ENCODE results near the gene C11orf54. TPM values are rescaled to one million over a fixed set of nuclear protein-coding genes. Genes with fewer than 3 reads are reported as not detected.

C11orf54 gene
- total RNA-seq = 10 to 100 TPM; 14.9 to 16.8 TPM
- polyA plus RNA-seq = 18.6 TPM

DNA sequence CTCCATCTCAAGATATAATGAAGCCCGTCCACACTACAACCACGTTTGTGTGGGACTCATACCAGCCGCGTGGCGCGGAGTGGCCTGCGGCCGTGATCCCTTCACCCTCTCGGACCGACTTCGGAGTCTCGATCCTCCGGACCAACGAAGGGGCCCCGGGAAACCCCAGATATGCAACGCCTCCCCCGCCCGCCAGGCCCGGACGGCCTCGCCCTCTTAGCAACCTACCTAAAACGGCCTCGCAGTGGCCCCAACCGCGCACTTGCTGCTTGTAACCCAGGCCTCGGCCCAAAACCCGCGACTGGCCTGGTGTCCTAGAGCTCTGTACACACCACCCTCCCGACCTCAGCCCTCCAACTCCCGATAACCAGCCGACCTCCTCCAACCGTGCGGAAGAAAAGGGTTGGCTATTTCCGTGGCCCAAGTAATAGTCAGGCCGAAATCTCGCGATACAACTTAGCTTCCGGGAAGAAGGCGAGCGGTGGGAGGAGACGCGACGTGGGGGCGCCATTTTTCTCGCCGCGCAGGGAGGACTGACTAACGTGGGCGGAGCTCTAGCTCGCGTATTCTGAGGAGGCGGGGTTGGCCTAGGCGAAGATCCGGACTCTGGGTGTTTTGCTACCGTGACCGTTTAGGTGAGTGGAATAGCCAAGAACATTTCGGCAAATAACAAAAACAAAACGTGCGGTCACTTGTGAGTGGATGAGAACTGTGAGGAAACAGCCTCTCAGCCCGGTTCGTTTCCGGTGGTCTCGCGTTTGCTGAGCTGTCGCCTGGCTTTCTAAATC is at the start of gene C11orf54, which contains the start of gene TAF1D:
TSS of gene C11orf54 (plus strand) at position 579 of the 788 bp plus-strand sequence. CDS start 5,722 bp downstream, outside the sequence.
TSS of gene TAF1D (minus strand) at position 402 of the 788 bp plus-strand sequence. CDS start 2,191 bp downstream, outside the sequence.
- Mint-ChIP-seq H3K27me3 (peaks cover 0 to 5% of the 10 kb centered on the region in 2 donors), H3K9me3 (peaks cover 0 to 1% (median 0%) of the 10 kb centered on the region in 5 donors), H3K27ac (peak within 1 kb of the TSS; percentile 90 to 100 (median 100)), H3K36me3 (peaks cover 0 to 60% (median 13%) of the 10 kb centered on the region in 3 donors), H3K4me3 (peak within 1 kb of the TSS; percentile 98 to 100 (median 100)), H3K4me1 (peaks cover 65 to 78% (median 73%) of the 10 kb centered on the region in 3 donors)
- POLR2A ChIA-PET = interaction anchor here (0.7 to 4.6 kb wide), 14 partner anchors 10 to 1490 kb away, joined by 3 to 93 read pairs (median 4); partner anchors contain the start of genes CEP295, FUT4, MED17 and PANX1
- DNase-seq = peak; percentile 95 to 98 (median 96)
- Histone ChIP-seq H3K9me3 (ENCODE audit: low read length) (no peaks in the 10 kb centered on the region), H3K27ac (ENCODE audit: low read depth, low read length) (peak within 1 kb of the TSS; percentile 94), H3K27me3 (ENCODE audit: insufficient read depth, low read length, poor library complexity, severe bottlenecking) (no peaks in the 10 kb centered on the region), H3K4me1 (ENCODE audit: insufficient read depth, low read length) (peaks cover 52% of the 10 kb centered on the region), H3K36me3 (ENCODE audit: insufficient read depth, low read length) (peaks cover 28% of the 10 kb centered on the region), H3K4me3 (ENCODE audit: low read length) (peak within 1 kb of the TSS; percentile 95)
- CTCF ChIA-PET = interaction anchor here (0.6 to 3.7 kb wide), 3 partner anchors 10 to 52 kb away, joined by 3 to 32 read pairs (median 4); partner anchors contain the start of gene MED17

DNA sequence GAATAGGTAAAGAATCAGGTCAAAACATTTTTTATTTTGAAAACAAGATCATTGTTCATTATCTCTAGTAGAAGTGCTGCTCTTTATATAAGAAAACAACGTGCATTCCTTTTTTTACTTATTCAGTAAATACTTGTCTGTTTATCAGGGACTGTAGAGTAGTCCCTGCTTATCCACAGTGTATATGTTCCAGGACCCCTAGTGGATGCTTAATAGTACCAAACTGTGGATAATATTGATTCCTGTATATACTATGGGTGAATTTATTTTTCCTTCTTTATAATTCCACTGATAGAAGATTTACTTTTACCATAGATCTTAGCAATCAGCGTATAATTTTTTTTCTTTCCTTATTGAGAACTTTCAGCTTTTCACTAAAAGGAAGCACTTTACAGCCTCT is 47.4 kb upstream of the C11orf54 start:
- Histone ChIP-seq H3K27me3 (ENCODE audit: insufficient read depth, low read length, poor library complexity, severe bottlenecking) (no peaks in the 10 kb centered on the region), H3K4me3 (ENCODE audit: low read length) (no peak overlapping the region), H3K9me3 (ENCODE audit: low read length) (no peaks in the 10 kb centered on the region), H3K4me1 (ENCODE audit: insufficient read depth, low read length) (no peaks in the 10 kb centered on the region), H3K27ac (ENCODE audit: low read depth, low read length) (no peak overlapping the region), H3K36me3 (ENCODE audit: insufficient read depth, low read length) (peaks cover 33% of the 10 kb centered on the region)
- Mint-ChIP-seq H3K36me3 (peaks cover 35 to 78% (median 41%) of the 10 kb centered on the region in 3 donors), H3K4me1 (peaks cover 0 to 7% (median 0%) of the 10 kb centered on the region in 3 donors), H3K27ac (peak overlapping the region in 1 of 8 donors; percentile 29), H3K4me3 (no peak overlapping the region), H3K9me3 (no peaks in the 10 kb centered on the region), H3K27me3 (no peaks in the 10 kb centered on the region)
- CTCF ChIA-PET = no interaction called here
- POLR2A ChIA-PET = no interaction called here
- no peak for DNase-seq

DNA sequence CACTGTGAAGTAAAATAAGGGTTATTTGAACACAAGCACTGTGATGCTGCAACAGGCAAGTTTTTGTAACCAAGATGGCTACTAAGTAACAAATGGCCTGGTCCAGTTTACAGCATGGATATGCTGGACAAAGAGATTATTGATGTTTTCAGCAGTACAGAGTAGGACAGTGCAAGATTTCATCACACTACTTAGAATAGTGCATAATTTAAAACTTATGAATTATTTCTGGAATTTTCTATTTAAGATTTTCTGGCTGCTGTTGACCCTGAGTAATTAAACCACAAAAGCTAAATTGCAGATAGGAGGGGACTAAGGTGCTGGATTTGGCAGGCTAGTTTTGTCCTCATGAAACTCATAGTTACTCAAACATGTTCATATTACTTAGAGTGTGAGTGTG is 46.9 kb upstream of the C11orf54 start:
- Histone ChIP-seq H3K27ac (ENCODE audit: low read depth, low read length) (no peak overlapping the region), H3K9me3 (ENCODE audit: low read length) (no peaks in the 10 kb centered on the region), H3K4me3 (ENCODE audit: low read length) (no peak overlapping the region), H3K4me1 (ENCODE audit: insufficient read depth, low read length) (no peaks in the 10 kb centered on the region), H3K36me3 (ENCODE audit: insufficient read depth, low read length) (peaks cover 33% of the 10 kb centered on the region), H3K27me3 (ENCODE audit: insufficient read depth, low read length, poor library complexity, severe bottlenecking) (no peaks in the 10 kb centered on the region)
- no peaks in the 10 kb centered on the region for H3K27me3 Mint-ChIP-seq
- peak overlapping the region in 3 of 8 donors; percentile 6 to 29 (median 28) for H3K27ac Mint-ChIP-seq
- no peak overlapping the region for H3K4me3 Mint-ChIP-seq
- no peaks in the 10 kb centered on the region for H3K9me3 Mint-ChIP-seq
- peaks cover 0 to 3% (median 0%) of the 10 kb centered on the region in 3 donors for H3K4me1 Mint-ChIP-seq
- no peak for DNase-seq
- H3K36me3 Mint-ChIP-seq = peaks cover 35 to 78% (median 42%) of the 10 kb centered on the region in 3 donors
- ChIA-PET CTCF (no interaction called here), POLR2A (no interaction called here)

DNA sequence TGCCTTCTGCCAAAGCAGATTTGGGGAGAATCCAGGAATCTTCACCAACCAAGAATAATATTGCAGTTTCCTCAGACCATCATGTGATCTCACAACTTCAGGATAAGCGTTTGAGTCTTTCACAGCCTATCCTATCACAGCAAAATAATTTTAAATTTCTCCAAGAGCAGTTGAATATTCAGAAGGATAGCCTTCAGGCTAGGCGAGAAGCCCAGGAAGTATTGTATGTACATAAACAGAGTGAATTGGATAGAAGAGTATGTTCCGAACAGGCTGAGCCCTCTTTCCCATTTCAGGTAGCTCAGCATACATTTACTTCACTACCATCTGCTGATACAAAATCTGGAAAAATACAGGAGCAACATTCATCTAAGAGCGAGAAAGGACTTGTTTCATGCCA is 43.9 kb upstream of the C11orf54 start:
- Mint-ChIP-seq H3K4me3 (no peak overlapping the region), H3K4me1 (peaks cover 0 to 4% (median 3%) of the 10 kb centered on the region in 3 donors), H3K27me3 (no peaks in the 10 kb centered on the region), H3K9me3 (no peaks in the 10 kb centered on the region), H3K36me3 (peaks cover 32 to 74% (median 43%) of the 10 kb centered on the region in 3 donors), H3K27ac (peak overlapping the region in 2 of 8 donors; percentile 6 to 8)
- H3K36me3 ChIP-seq (ENCODE audit: insufficient read depth, low read length) = peaks cover 22% of the 10 kb centered on the region
- H3K4me1 ChIP-seq (ENCODE audit: insufficient read depth, low read length) = no peaks in the 10 kb centered on the region
- no peak overlapping the region for H3K4me3 ChIP-seq (ENCODE audit: low read length)
- H3K9me3 ChIP-seq (ENCODE audit: low read length) = no peaks in the 10 kb centered on the region
- no peak overlapping the region for H3K27ac ChIP-seq (ENCODE audit: low read depth, low read length)
- H3K27me3 ChIP-seq (ENCODE audit: insufficient read depth, low read length, poor library complexity, severe bottlenecking) = no peaks in the 10 kb centered on the region
- DNase-seq = no peak
- CTCF ChIA-PET = no interaction called here
- POLR2A ChIA-PET = no interaction called here

DNA sequence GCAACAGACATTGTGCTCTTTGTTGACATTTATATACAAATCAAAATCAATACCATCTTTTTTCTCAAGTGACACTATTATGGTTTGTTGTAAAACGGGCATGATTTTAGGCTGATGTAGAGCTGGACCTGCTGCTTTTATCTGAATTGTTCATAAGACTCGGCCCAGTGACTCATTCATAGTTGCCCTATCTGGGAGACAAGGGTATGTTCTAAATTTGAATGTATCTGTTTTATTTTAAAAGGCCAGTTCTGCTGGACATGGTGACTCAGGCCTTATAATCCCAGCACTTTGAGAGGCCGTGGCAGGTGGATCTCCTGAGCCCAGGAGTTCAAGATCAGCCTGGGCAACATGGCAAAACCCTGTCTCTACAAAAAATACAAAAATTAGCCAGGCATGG is 40.6 kb upstream of the C11orf54 start:
- Mint-ChIP-seq H3K27me3 (no peaks in the 10 kb centered on the region), H3K27ac (peak overlapping the region in 1 of 8 donors; percentile 3), H3K4me3 (no peak overlapping the region), H3K4me1 (peaks cover 0 to 4% (median 3%) of the 10 kb centered on the region in 3 donors), H3K36me3 (peaks cover 34 to 79% (median 40%) of the 10 kb centered on the region in 3 donors), H3K9me3 (no peaks in the 10 kb centered on the region)
- H3K36me3 ChIP-seq (ENCODE audit: insufficient read depth, low read length) = peaks cover 22% of the 10 kb centered on the region
- H3K9me3 ChIP-seq (ENCODE audit: low read length) = no peaks in the 10 kb centered on the region
- no peaks in the 10 kb centered on the region for H3K27me3 ChIP-seq (ENCODE audit: insufficient read depth, low read length, poor library complexity, severe bottlenecking)
- no peak overlapping the region for H3K27ac ChIP-seq (ENCODE audit: low read depth, low read length)
- POLR2A ChIA-PET = no interaction called here
- CTCF ChIA-PET = no interaction called here
- no peak overlapping the region for H3K4me3 ChIP-seq (ENCODE audit: low read length)
- H3K4me1 ChIP-seq (ENCODE audit: insufficient read depth, low read length) = no peaks in the 10 kb centered on the region
- no peak for DNase-seq

DNA sequence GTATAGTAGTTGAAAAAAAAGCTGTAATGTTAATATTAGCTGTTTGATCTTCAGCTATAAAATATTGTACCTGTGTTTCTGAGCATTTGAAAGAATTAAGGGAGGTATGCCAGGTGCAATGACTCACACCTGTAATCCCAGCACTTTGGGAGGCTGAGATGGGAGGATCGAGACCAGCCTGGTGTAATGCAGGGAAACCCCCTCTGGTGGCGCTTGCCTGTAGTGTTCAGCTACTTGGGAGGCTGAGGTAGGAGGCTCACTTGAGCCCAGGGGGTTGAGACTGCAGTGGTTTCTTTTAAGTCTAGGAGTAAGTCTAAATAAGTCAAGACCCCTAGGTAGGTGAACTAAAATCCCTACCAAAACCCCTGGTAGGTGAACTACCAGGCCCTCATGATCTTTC is 37.2 kb upstream of the C11orf54 start:
- Histone ChIP-seq H3K4me3 (ENCODE audit: low read length) (no peak overlapping the region), H3K4me1 (ENCODE audit: insufficient read depth, low read length) (no peaks in the 10 kb centered on the region), H3K27me3 (ENCODE audit: insufficient read depth, low read length, poor library complexity, severe bottlenecking) (no peaks in the 10 kb centered on the region), H3K36me3 (ENCODE audit: insufficient read depth, low read length) (peaks cover 6% of the 10 kb centered on the region), H3K9me3 (ENCODE audit: low read length) (no peaks in the 10 kb centered on the region), H3K27ac (ENCODE audit: low read depth, low read length) (no peak overlapping the region)
- H3K4me3 Mint-ChIP-seq = no peak overlapping the region
- H3K27ac Mint-ChIP-seq = peak overlapping the region in 1 of 8 donors; percentile 12
- ChIA-PET POLR2A (no interaction called here), CTCF (no interaction called here)
- no peaks in the 10 kb centered on the region for H3K27me3 Mint-ChIP-seq
- H3K36me3 Mint-ChIP-seq = peaks cover 34 to 75% (median 37%) of the 10 kb centered on the region in 3 donors
- H3K9me3 Mint-ChIP-seq = peaks cover 2 to 5% (median 3%) of the 10 kb centered on the region in 5 donors
- peaks cover 0 to 4% (median 3%) of the 10 kb centered on the region in 3 donors for H3K4me1 Mint-ChIP-seq
- DNase-seq = no peak

DNA sequence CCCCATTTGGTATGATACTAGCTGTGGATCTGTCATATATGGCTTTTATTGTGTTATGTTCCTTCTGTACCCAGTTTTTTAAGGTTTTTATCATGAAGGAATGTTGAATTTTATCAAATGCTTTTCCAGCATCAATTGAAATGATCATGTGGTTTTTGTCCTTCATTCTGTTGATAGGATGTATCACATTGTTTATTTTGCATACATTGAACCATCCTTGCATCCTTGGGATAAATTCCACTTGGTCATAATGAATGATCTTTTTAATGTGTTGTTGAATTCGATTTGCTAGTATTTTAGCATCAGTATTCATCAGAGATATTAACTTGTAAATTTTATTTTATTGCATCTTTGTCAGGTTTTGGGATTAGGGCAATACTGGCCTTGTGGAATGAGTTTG is 31.2 kb upstream of the C11orf54 start:
- POLR2A ChIA-PET = no interaction called here
- H3K9me3 Mint-ChIP-seq = peaks cover 7 to 24% (median 20%) of the 10 kb centered on the region in 5 donors

DNA sequence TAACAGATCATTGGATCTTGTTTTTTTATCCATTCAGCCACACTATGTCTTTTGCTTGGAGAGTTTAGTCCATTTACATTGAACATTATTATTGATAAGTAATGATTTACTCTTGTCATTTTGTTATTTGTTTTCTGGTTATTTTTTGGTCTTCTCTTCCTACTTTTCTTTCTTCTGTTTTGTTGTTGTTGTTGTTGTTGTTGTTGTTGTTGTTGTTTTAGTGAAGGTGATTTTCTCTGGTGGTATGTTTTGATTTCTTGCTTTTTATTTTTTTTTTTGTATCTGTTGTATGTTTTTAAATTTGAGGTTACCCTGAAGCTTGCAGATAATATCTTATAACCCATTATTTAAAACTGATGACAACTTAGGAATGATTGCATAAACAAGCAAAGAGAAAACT is 28.8 kb upstream of the C11orf54 start:
- Mint-ChIP-seq H3K4me3 (no peak overlapping the region), H3K27me3 (no peaks in the 10 kb centered on the region), H3K36me3 (peaks cover 68 to 84% (median 74%) of the 10 kb centered on the region in 3 donors), H3K9me3 (peaks cover 7 to 24% (median 20%) of the 10 kb centered on the region in 5 donors), H3K27ac (peak overlapping the region in 1 of 8 donors; percentile 11), H3K4me1 (peaks cover 10 to 20% (median 18%) of the 10 kb centered on the region in 3 donors)
- no peak overlapping the region for H3K4me3 ChIP-seq (ENCODE audit: low read length)
- peaks cover 4% of the 10 kb centered on the region for H3K4me1 ChIP-seq (ENCODE audit: insufficient read depth, low read length)
- no peak for DNase-seq
- H3K9me3 ChIP-seq (ENCODE audit: low read length) = peaks cover 7% of the 10 kb centered on the region
- POLR2A ChIA-PET = no interaction called here
- peaks cover 13% of the 10 kb centered on the region for H3K36me3 ChIP-seq (ENCODE audit: insufficient read depth, low read length)
- no peak overlapping the region for H3K27ac ChIP-seq (ENCODE audit: low read depth, low read length)
- CTCF ChIA-PET = no interaction called here
- no peaks in the 10 kb centered on the region for H3K27me3 ChIP-seq (ENCODE audit: insufficient read depth, low read length, poor library complexity, severe bottlenecking)

More for the DNA sequence above, 31.2 kb upstream of the C11orf54 start:
- DNase-seq = no peak
- Mint-ChIP-seq H3K4me1 (peaks cover 0 to 6% (median 5%) of the 10 kb centered on the region in 3 donors), H3K27me3 (no peaks in the 10 kb centered on the region), H3K4me3 (no peak overlapping the region), H3K27ac (peak overlapping the region in 1 of 8 donors; percentile 7), H3K36me3 (peaks cover 67 to 87% (median 67%) of the 10 kb centered on the region in 3 donors)
- CTCF ChIA-PET = no interaction called here
- Histone ChIP-seq H3K4me1 (ENCODE audit: insufficient read depth, low read length) (no peaks in the 10 kb centered on the region), H3K36me3 (ENCODE audit: insufficient read depth, low read length) (peaks cover 7% of the 10 kb centered on the region), H3K9me3 (ENCODE audit: low read length) (peaks cover 7% of the 10 kb centered on the region), H3K4me3 (ENCODE audit: low read length) (no peak overlapping the region), H3K27me3 (ENCODE audit: insufficient read depth, low read length, poor library complexity, severe bottlenecking) (no peaks in the 10 kb centered on the region), H3K27ac (ENCODE audit: low read depth, low read length) (no peak overlapping the region)
